ENCODE results near the gene DMRT2. TPM values are rescaled to one million over a fixed set of nuclear protein-coding genes. Genes with fewer than 3 reads are reported as not detected.

Gene DMRT2
- total and polyA plus RNA-seq, 4 donors: 0.03 TPM; not detected in 3

DNA sequence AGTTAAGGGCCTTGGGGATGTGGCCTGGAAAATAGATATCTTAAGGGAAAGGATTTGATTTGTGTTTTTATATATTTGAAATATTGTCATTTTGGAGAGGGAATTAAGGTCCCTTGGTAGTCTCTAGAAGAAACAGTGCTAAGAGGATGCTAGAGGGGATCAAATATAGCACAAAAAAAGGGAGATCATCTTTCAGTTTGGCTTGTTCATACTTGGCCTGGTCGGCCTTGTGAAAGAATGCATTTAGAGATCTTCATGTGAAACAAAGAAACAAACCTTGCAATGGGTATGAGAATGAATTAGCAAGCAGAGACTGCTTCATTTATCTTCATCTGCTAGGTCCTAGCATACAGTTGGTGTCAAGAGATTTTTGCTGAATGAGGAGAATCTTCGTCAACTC is 15.0 kb downstream of the DMRT2 start:
- peaks cover 0 to under 1% (median 0%) of the 10 kb centered on the region in 4 donors for H3K27me3 ChIP-seq (ENCODE audit: control insufficient read depth in 4 of 4, insufficient read depth in 4 of 4, low read length in 3 of 4)
- no peaks in the 10 kb centered on the region for H3K4me1 ChIP-seq (ENCODE audit: control insufficient read depth in 4 of 4, insufficient read depth in 4 of 4, low read length in 3 of 4)
- DNase-seq (ENCODE audit: low spot score): no peak
- H3K9ac ChIP-seq (ENCODE audit: low read depth in 1 of 2, low read length in 2 of 2): no peak overlapping the region
- WGBS: 81% methylated on average over 2 of the region's 2 CpGs
- no peaks in the 10 kb centered on the region for H3K36me3 ChIP-seq (ENCODE audit: control insufficient read depth in 4 of 4, insufficient read depth in 3 of 4, low read depth in 1 of 4, low read length in 3 of 4)
- no peak overlapping the region for H3K27ac ChIP-seq (ENCODE audit: low read depth in 1 of 2, low read length in 2 of 2)
- no peak overlapping the region for H3K4me3 ChIP-seq (ENCODE audit: low read depth in 1 of 3, low read length in 3 of 3)
- no peaks in the 10 kb centered on the region for H3K9me3 ChIP-seq (ENCODE audit: control insufficient read depth in 4 of 4, low read length in 3 of 4)
- no peak for TF ChIP-seq TAF1 (conservative IDR thresholded peaks at IDR 0.05)
- TF ChIP-seq, protein P1, sequence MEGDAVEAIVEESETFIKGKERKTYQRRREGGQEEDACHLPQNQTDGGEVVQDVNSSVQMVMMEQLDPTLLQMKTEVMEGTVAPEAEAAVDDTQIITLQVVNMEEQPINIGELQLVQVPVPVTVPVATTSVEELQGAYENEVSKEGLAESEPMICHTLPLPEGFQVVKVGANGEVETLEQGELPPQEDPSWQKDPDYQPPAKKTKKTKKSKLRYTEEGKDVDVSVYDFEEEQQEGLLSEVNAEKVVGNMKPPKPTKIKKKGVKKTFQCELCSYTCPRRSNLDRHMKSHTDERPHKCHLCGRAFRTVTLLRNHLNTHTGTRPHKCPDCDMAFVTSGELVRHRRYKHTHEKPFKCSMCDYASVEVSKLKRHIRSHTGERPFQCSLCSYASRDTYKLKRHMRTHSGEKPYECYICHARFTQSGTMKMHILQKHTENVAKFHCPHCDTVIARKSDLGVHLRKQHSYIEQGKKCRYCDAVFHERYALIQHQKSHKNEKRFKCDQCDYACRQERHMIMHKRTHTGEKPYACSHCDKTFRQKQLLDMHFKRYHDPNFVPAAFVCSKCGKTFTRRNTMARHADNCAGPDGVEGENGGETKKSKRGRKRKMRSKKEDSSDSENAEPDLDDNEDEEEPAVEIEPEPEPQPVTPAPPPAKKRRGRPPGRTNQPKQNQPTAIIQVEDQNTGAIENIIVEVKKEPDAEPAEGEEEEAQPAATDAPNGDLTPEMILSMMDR (IDR thresholded peaks at IDR 0.05; ENCODE audit: low read depth, low read length, missing input control): no peak
- TF ChIP-seq HNF4A (conservative IDR thresholded peaks at IDR 0.05): no peak
- no peak for TF ChIP-seq RAD21 (IDR thresholded peaks at IDR 0.05)
- no peak for TF ChIP-seq HNF4G (IDR thresholded peaks at IDR 0.05)
- TF ChIP-seq, protein P2, sequence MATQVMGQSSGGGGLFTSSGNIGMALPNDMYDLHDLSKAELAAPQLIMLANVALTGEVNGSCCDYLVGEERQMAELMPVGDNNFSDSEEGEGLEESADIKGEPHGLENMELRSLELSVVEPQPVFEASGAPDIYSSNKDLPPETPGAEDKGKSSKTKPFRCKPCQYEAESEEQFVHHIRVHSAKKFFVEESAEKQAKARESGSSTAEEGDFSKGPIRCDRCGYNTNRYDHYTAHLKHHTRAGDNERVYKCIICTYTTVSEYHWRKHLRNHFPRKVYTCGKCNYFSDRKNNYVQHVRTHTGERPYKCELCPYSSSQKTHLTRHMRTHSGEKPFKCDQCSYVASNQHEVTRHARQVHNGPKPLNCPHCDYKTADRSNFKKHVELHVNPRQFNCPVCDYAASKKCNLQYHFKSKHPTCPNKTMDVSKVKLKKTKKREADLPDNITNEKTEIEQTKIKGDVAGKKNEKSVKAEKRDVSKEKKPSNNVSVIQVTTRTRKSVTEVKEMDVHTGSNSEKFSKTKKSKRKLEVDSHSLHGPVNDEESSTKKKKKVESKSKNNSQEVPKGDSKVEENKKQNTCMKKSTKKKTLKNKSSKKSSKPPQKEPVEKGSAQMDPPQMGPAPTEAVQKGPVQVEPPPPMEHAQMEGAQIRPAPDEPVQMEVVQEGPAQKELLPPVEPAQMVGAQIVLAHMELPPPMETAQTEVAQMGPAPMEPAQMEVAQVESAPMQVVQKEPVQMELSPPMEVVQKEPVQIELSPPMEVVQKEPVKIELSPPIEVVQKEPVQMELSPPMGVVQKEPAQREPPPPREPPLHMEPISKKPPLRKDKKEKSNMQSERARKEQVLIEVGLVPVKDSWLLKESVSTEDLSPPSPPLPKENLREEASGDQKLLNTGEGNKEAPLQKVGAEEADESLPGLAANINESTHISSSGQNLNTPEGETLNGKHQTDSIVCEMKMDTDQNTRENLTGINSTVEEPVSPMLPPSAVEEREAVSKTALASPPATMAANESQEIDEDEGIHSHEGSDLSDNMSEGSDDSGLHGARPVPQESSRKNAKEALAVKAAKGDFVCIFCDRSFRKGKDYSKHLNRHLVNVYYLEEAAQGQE (IDR thresholded peaks at IDR 0.05): no peak
- TF ChIP-seq JUND (IDR thresholded peaks at IDR 0.05): no peak
- TF ChIP-seq, protein P3, sequence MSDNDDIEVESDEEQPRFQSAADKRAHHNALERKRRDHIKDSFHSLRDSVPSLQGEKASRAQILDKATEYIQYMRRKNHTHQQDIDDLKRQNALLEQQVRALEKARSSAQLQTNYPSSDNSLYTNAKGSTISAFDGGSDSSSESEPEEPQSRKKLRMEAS (IDR thresholded peaks at IDR 0.05): no peak
- TF ChIP-seq GABPA (IDR thresholded peaks at IDR 0.05 in 1 of 2, conservative IDR thresholded peaks at IDR 0.05 in 1 of 2): no peak
- no peak for TF ChIP-seq FOXA1 (IDR thresholded peaks at IDR 0.05)
- no peak for TF ChIP-seq YY1 (IDR thresholded peaks at IDR 0.05)
- TF ChIP-seq RXRA (IDR thresholded peaks at IDR 0.05): no peak
- TF ChIP-seq, protein P4, sequence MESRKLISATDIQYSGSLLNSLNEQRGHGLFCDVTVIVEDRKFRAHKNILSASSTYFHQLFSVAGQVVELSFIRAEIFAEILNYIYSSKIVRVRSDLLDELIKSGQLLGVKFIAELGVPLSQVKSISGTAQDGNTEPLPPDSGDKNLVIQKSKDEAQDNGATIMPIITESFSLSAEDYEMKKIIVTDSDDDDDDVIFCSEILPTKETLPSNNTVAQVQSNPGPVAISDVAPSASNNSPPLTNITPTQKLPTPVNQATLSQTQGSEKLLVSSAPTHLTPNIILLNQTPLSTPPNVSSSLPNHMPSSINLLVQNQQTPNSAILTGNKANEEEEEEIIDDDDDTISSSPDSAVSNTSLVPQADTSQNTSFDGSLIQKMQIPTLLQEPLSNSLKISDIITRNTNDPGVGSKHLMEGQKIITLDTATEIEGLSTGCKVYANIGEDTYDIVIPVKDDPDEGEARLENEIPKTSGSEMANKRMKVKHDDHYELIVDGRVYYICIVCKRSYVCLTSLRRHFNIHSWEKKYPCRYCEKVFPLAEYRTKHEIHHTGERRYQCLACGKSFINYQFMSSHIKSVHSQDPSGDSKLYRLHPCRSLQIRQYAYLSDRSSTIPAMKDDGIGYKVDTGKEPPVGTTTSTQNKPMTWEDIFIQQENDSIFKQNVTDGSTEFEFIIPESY (IDR thresholded peaks at IDR 0.05): no peak
- no peak for TF ChIP-seq SP1 (IDR thresholded peaks at IDR 0.05)
- TF ChIP-seq NR2F2 (IDR thresholded peaks at IDR 0.05): no peak

DNA sequence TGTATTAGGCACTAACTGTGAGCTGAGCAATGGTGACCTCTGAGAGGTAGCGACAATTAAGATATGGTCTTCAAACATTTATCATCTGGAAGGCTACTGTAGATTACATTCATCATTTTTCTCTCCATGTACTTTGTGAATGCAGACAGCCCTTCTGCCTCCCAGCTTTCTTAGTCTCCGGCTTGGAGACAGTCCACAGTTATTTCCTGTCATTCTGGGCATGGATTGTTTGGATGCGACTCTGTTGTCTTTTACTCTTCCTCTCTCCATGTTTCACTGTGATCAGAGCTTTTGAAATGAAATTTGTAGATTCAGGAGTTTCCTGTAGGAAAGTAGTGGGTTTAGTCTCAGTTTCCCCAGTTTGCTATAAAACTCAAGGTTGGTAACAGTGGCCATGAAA is 20.5 kb downstream of the DMRT2 start:
- 76% methylated on average over 3 of the region's 3 CpGs for WGBS
- Histone ChIP-seq H3K4me3 (ENCODE audit: low read depth in 1 of 3, low read length in 3 of 3) (no peak overlapping the region), H3K27ac (ENCODE audit: low read depth in 1 of 2, low read length in 2 of 2) (no peak overlapping the region), H3K4me1 (ENCODE audit: control insufficient read depth in 4 of 4, insufficient read depth in 4 of 4, low read length in 3 of 4) (no peaks in the 10 kb centered on the region), H3K9ac (ENCODE audit: low read depth in 1 of 2, low read length in 2 of 2) (no peak overlapping the region), H3K36me3 (ENCODE audit: control insufficient read depth in 4 of 4, insufficient read depth in 3 of 4, low read depth in 1 of 4, low read length in 3 of 4) (no peaks in the 10 kb centered on the region), H3K27me3 (ENCODE audit: control insufficient read depth in 4 of 4, insufficient read depth in 4 of 4, low read length in 3 of 4) (peaks cover 0 to 5% (median 0%) of the 10 kb centered on the region in 4 donors), H3K9me3 (ENCODE audit: control insufficient read depth in 4 of 4, low read length in 3 of 4) (no peaks in the 10 kb centered on the region)
- TF ChIP-seq JUND (IDR thresholded peaks at IDR 0.05): no peak
- TF ChIP-seq GABPA (IDR thresholded peaks at IDR 0.05 in 1 of 2, conservative IDR thresholded peaks at IDR 0.05 in 1 of 2): no peak
- TF ChIP-seq, protein P3 (IDR thresholded peaks at IDR 0.05): no peak
- no peak for TF ChIP-seq HNF4G (IDR thresholded peaks at IDR 0.05)
- TF ChIP-seq RAD21 (IDR thresholded peaks at IDR 0.05): no peak
- TF ChIP-seq RXRA (IDR thresholded peaks at IDR 0.05): no peak
- TF ChIP-seq TAF1 (conservative IDR thresholded peaks at IDR 0.05): no peak
- TF ChIP-seq, protein P5, sequence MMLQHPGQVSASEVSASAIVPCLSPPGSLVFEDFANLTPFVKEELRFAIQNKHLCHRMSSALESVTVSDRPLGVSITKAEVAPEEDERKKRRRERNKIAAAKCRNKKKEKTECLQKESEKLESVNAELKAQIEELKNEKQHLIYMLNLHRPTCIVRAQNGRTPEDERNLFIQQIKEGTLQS (IDR thresholded peaks at IDR 0.05): no peak
- TF ChIP-seq HNF4A (conservative IDR thresholded peaks at IDR 0.05): no peak
- no peak for TF ChIP-seq SP1 (IDR thresholded peaks at IDR 0.05)
- TF ChIP-seq, protein P2 (IDR thresholded peaks at IDR 0.05): no peak
- TF ChIP-seq NR2F2 (IDR thresholded peaks at IDR 0.05): no peak
- DNase-seq (ENCODE audit: low spot score): no peak
